K562 (cell line): ENCODE results near the gene BEST1. TPM values are rescaled to one million over a fixed set of nuclear protein-coding genes. Genes with fewer than 3 reads are reported as not detected.
A peak's percentile ranks its signal among the peaks of the same experiment; 100 is the strongest.

Source experiments
- BRF2 ChIP-seq: IDR thresholded peaks from 3 replicates; pipeline ENCODE4 v1.6.1; 2011; ENCODE audit warnings: borderline replicate concordance, mild to moderate bottlenecking; ENCODE audit not compliant: insufficient read length, insufficient read depth
- CCNT2 ChIP-seq: IDR thresholded peaks from 2 replicates; pipeline ENCODE4 v1.6.1; 2011; ENCODE audit warnings: borderline replicate concordance, low read depth, mild to moderate bottlenecking, moderate library complexity, mixed read lengths, low read length; ENCODE audit not compliant: insufficient read length; ENCODE audit errors: extremely low read depth
- CHD4 ChIP-seq: fragments of 200-600 bp; sonication (generic); IDR thresholded peaks from 3 replicates; pipeline ENCODE4 v1.6.1; 2012; ENCODE audit warnings: low read depth, mild to moderate bottlenecking, mixed read lengths, low read length, inconsistent platforms; ENCODE audit not compliant: insufficient read depth, insufficient replicate concordance, poor library complexity, severe bottlenecking
- DPF2 ChIP-seq: fragments of 450-650 bp; IDR thresholded peaks from 2 replicates; pipeline ENCODE4 v1.6.1; 2016
- HDGF ChIP-seq: fragments of 450-650 bp; IDR thresholded peaks from 2 replicates; pipeline ENCODE4 v1.6.1; 2016
- KLF13 ChIP-seq: fragments of 450-650 bp; IDR thresholded peaks from 2 replicates; pipeline ENCODE4 v1.6.1; 2016; ENCODE audit warnings: missing genetic modification characterization, low read depth, mild to moderate bottlenecking, missing compliant biosample characterization, moderate library complexity, borderline replicate concordance
- MYC ChIP-seq, 2 experiments: fragments of 250-450 bp in 1 of 2; sonication (Bioruptor Pico) in 1 of 2; IDR thresholded peaks; 2 replicates each; pipeline versions ENCODE4 v1.5.1 to v1.6.1; 2012 to 2021; ENCODE audit warnings: low read depth in 2 of 2, borderline replicate concordance in 1 of 2, improper control_type of control experiment in 1 of 2, low read length in 1 of 2, mild to moderate bottlenecking in 1 of 2, moderate library complexity in 1 of 2
- NEUROD1 ChIP-seq: fragments of 150-350 bp; IDR thresholded peaks from 2 replicates; pipeline ENCODE4 v1.6.1; 2014; ENCODE audit warnings: borderline replicate concordance, low read length, low read depth; ENCODE audit not compliant: partially characterized antibody
- SMAD1 ChIP-seq: fragments of 150-350 bp; IDR thresholded peaks from 2 replicates; pipeline ENCODE4 v1.6.1; 2014; ENCODE audit warnings: low read length, low read depth; ENCODE audit not compliant: partially characterized antibody
- SOX6 ChIP-seq: fragments of 450-650 bp; IDR thresholded peaks from 2 replicates; pipeline ENCODE4 v1.6.1; 2014; ENCODE audit warnings: mild to moderate bottlenecking
- THAP12 ChIP-seq: fragments of 250-450 bp; sonication (Bioruptor Pico); IDR thresholded peaks from 2 replicates; pipeline ENCODE4 v1.9.0; 2021; ENCODE audit warnings: mild to moderate bottlenecking, inconsistent platforms
- ZBTB7A ChIP-seq: IDR thresholded peaks from 2 replicates; pipeline ENCODE4 v1.6.1; 2011; ENCODE audit warnings: low read depth, mild to moderate bottlenecking, low read length, moderate library complexity, borderline replicate concordance; ENCODE audit not compliant: control insufficient read depth
- ZMIZ1 ChIP-seq, 2 experiments: fragments of 150-350 bp in 1 of 2; IDR thresholded peaks; 2 replicates each; pipeline ENCODE4 v1.6.1; 2012 to 2016; ENCODE audit warnings: low read depth in 2 of 2, low read length in 2 of 2, mild to moderate bottlenecking in 1 of 2, moderate library complexity in 1 of 2
- ZNF316 ChIP-seq: fragments of 450-650 bp; IDR thresholded peaks from 2 replicates; pipeline ENCODE4 v1.6.1; 2016
- ZNF449 ChIP-seq: fragments of 250-450 bp; sonication (Bioruptor Pico); IDR thresholded peaks from 2 replicates; pipeline ENCODE4 v1.8.0; 2022; ENCODE audit warnings: moderate library complexity, mild to moderate bottlenecking, inconsistent platforms
- polyA plus RNA-seq, 8 experiments: library from polyadenylated mRNA; depleted of rRNA in 4 of 8; stranded (reverse) in 5 of 8; unstranded in 3 of 8; fragments of >200 nt; fragmentation: Nextera tagmentation in 2 of 8; fragmentation: Illumina TruSeq in 1 of 8; extraction: Ambion mirVana in 2 of 8; extraction: Trizol in 1 of 8; gene quantifications; 2 replicates each; pipeline versions ENCODE4 v1.2.1 to v1.2.3, GENCODE V29; 2011 to 2014; ENCODE audit warnings: inconsistent platforms in 1 of 8, missing spikeins in 1 of 8
- total RNA-seq, 7 experiments: library from RNA; depleted of rRNA in 6 of 7; stranded (reverse); fragments of >200 nt in 6 of 7; fragmentation: Illumina TruSeq in 2 of 7; extraction: Trizol in 2 of 7; gene quantifications; 2 replicates each; pipeline versions ENCODE4 v1.2.1 to v1.2.3, GENCODE V29; 2011 to 2021; ENCODE audit warnings: low replicate concordance in 1 of 7
- TF ChIP-seq, protein P1 (sequence below): fragments of 450-650 bp; formaldehyde crosslinking; IDR thresholded peaks from 2 replicates; pipeline ENCODE4 v1.4.0; 2020; ENCODE audit warnings: mild to moderate bottlenecking, moderate library complexity

BEST1 gene
- total and polyA plus RNA-seq, 9 of the 15 experiments (the other 6 are each of a cell fraction or from before 2014, with no cell fraction given), result 0.07 to 1.3 (median 0.40) TPM

- TF ChIP-seq THAP12 (CRISPR knock-in tag) (0 out of 2 replicates have a peak, but pooled peaks have one; percentile 19), ZNF316 (no peak), DPF2 (peak; percentile 81; the same call in 1 of the 2 replicates), MYC (IDR thresholded peaks at IDR 0.05; ENCODE audit: low read depth, low read length) (peak; percentile 33; the same call in 1 of the 2 replicates), MYC (CRISPR knock-in tag; IDR thresholded peaks at IDR 0.05; ENCODE audit: borderline replicate concordance, low read depth) (no peak), SOX6 (peak; percentile 87), ZBTB7A (no peak), CHD4 (no peak), ZNF449 (CRISPR knock-in tag) (0 out of 2 replicates have a peak, but pooled peaks have one; percentile 7), BRF2 (no peak), ZMIZ1 (IDR thresholded peaks at IDR 0.05; ENCODE audit: low read depth in 2 of 2, low read length in 2 of 2) (peak in 1 of 2 experiments; percentile 48; a peak in 1 of 4 replicates), CCNT2 (peak; percentile 47), HDGF (no peak), NEUROD1 (peak; percentile 30), KLF13 (tag) (no peak), SMAD1 (peak; percentile 78)
- TF ChIP-seq, protein P1, sequence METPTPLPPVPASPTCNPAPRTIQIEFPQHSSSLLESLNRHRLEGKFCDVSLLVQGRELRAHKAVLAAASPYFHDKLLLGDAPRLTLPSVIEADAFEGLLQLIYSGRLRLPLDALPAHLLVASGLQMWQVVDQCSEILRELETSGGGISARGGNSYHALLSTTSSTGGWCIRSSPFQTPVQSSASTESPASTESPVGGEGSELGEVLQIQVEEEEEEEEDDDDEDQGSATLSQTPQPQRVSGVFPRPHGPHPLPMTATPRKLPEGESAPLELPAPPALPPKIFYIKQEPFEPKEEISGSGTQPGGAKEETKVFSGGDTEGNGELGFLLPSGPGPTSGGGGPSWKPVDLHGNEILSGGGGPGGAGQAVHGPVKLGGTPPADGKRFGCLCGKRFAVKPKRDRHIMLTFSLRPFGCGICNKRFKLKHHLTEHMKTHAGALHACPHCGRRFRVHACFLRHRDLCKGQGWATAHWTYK (CRISPR knock-in tag), result peak; percentile 70; the same call in 1 of the 2 replicates
These were observed 16.6 kb downstream of the BEST1 start (continued) for GRCh38 chr11:61966734-61967115.
